A673 (cell line): ENCODE measurements around the gene KAT7. TPM values are rescaled to one million over a fixed set of nuclear protein-coding genes. Genes with fewer than 3 reads are reported as not detected.

Source experiments
- BruUV-seq: library from RNA; stranded (reverse); fragments of 400-500 nt; replicated peaks from 2 replicates; lab custom pipeline; 2021; lab: Mats Ljungman, UMichigan
- CTCF ChIA-PET: fragments of 300-600 bp; sonication (Branson Sonifier 250); formaldehyde crosslinking; loops from one replicate; lab custom pipeline; 2022; ENCODE audit warnings: antibody characterized with exemption; lab: Charles Lee
- POLR2A ChIA-PET: fragments of 300-600 bp; sonication (Branson Sonifier 250); formaldehyde crosslinking; loops from one replicate; lab custom pipeline; 2022; ENCODE audit warnings: antibody characterized with exemption; ENCODE audit not compliant: low non-redundant PET; lab: Charles Lee
- DNase-seq: peaks from one replicate; pipeline ENCODE4 v3.0.0-alpha.2; 2015; ENCODE audit warnings: low spot score
- H3K27ac ChIP-seq: fragments of 200-600 bp; sonication (generic); 2 replicates; pipeline ENCODE4 v1.5.1; 2016; ENCODE audit warnings: mixed run types, low read depth, mild to moderate bottlenecking, mixed read lengths, antibody characterized with exemption, low read length; ENCODE audit not compliant: poor library complexity, severe bottlenecking
- H3K27me3 ChIP-seq: fragments of 200-600 bp; sonication (generic); replicated peaks from 2 replicates; pipeline ENCODE4 v1.6.1; 2017; ENCODE audit warnings: mixed run types, low read depth, mild to moderate bottlenecking, mixed read lengths, antibody characterized with exemption, low read length; ENCODE audit not compliant: insufficient read depth, poor library complexity
- H3K36me3 ChIP-seq: fragments of 200-600 bp; sonication (generic); 2 replicates; pipeline ENCODE4 v1.6.1; 2016; ENCODE audit warnings: mixed run types, mild to moderate bottlenecking, mixed read lengths, antibody characterized with exemption, low read length; ENCODE audit not compliant: insufficient read depth, poor library complexity, severe bottlenecking
- H3K4me1 ChIP-seq: fragments of 200-600 bp; sonication (generic); 2 replicates; pipeline ENCODE4 v1.6.1; 2017; ENCODE audit warnings: mixed run types, mild to moderate bottlenecking, mixed read lengths, antibody characterized with exemption, low read length; ENCODE audit not compliant: insufficient read depth, poor library complexity, severe bottlenecking
- H3K4me3 ChIP-seq: fragments of 200-600 bp; sonication (generic); 2 replicates; pipeline ENCODE4 v1.5.1; 2016; ENCODE audit warnings: low read depth, mixed run types, mild to moderate bottlenecking, mixed read lengths, low read length; ENCODE audit not compliant: poor library complexity, severe bottlenecking
- H3K9me3 ChIP-seq: fragments of 200-600 bp; sonication (generic); 2 replicates; pipeline ENCODE4 v1.6.1; 2016; ENCODE audit warnings: mixed run types, low read depth, mild to moderate bottlenecking, mixed read lengths, antibody characterized with exemption, low read length; ENCODE audit not compliant: poor library complexity, severe bottlenecking
- EZH2 ChIP-seq: fragments of 200-600 bp; sonication (generic); IDR thresholded peaks from 2 replicates; pipeline ENCODE4 v1.6.1; 2017; ENCODE audit warnings: borderline replicate concordance, low read depth, mild to moderate bottlenecking, mixed read lengths, antibody characterized with exemption, low read length; ENCODE audit not compliant: poor library complexity, severe bottlenecking
- intact Hi-C: fragments of 100-400 bp; cut with micrococcal nuclease; formaldehyde crosslinking; loops from one replicate; pipeline ENCODE4 v1.10.0; 2022; ENCODE audit not compliant: unreplicated experiment
- total RNA-seq: library from RNA; stranded (reverse); gene quantifications from 2 replicates; pipeline ENCODE4 v1.2.3, GENCODE V29; 2021
- TF ChIP-seq, protein P1 (sequence below): fragments of 300-800, 200-600 bp; sonication (generic); conservative IDR thresholded peaks from 2 replicates; pipeline ENCODE4 v1.5.1; 2017; ENCODE audit warnings: low read depth, mild to moderate bottlenecking, antibody characterized with exemption, low read length, moderate library complexity, mixed read lengths

KAT7 gene
- total RNA-seq, 1 experiment from 2014 or later = 94.0 TPM

DNA sequence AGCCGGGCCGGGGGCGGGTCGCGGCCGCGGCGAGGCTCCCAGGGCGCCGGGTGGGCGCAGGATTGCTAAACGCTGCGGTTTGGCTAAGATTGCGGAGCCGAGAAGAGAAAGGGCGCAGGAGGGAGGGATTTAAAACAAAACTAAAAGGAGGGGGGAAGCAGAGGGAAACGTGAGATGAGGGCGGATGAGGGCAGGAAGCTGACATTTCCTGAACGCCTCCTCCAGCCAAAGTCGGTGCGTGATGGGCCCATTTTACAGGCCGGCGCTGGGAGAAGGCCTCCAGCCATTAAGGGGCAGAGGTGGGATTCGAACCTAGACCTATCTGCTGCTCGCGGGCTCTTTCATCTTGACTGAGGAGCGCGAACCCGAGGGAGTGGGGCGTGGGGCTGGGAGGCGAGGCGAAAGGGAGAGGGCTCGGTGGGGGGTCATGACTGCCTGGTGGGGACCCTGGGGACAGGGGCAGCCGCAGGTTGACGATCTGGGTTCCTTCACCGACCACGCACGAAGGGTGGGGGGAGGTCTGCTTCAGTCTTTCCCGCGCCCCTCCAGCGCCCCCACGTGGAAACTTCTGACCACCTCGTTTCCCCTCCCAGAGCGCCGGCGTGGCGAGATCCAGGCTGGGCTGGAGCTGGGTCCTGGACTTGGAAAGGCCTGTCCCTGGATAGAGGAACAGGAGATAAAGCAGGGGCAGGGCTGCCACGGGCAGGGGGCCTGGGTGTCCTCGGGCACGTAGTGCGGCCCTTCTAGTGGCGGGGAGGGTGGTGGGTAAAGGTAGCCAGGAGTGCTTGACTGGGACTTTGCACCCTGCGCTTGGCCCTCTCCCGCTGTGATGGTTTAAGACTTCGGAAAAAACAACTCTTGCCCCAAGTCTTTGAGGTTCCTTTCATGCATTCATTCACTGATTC, 63.2 kb downstream of the KAT7 start:
- POLR2A ChIA-PET = no interaction called here
- BruUV-seq = no TSS peak
- no peaks in the 10 kb centered on the region for H3K9me3 ChIP-seq
- H3K4me1 ChIP-seq = no peaks in the 10 kb centered on the region
- H3K4me3 ChIP-seq = peak overlapping the region; percentile 53
- no peak for TF ChIP-seq EZH2
- TF ChIP-seq, protein P1, sequence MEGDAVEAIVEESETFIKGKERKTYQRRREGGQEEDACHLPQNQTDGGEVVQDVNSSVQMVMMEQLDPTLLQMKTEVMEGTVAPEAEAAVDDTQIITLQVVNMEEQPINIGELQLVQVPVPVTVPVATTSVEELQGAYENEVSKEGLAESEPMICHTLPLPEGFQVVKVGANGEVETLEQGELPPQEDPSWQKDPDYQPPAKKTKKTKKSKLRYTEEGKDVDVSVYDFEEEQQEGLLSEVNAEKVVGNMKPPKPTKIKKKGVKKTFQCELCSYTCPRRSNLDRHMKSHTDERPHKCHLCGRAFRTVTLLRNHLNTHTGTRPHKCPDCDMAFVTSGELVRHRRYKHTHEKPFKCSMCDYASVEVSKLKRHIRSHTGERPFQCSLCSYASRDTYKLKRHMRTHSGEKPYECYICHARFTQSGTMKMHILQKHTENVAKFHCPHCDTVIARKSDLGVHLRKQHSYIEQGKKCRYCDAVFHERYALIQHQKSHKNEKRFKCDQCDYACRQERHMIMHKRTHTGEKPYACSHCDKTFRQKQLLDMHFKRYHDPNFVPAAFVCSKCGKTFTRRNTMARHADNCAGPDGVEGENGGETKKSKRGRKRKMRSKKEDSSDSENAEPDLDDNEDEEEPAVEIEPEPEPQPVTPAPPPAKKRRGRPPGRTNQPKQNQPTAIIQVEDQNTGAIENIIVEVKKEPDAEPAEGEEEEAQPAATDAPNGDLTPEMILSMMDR = peak; percentile 91
- intact Hi-C loops = loop anchor here (1.0 to 10.0 kb wide), 3 partner anchors 144 to 283 kb away; partner anchors contain the start of gene SLC35B1
- no peaks in the 10 kb centered on the region for H3K27me3 ChIP-seq
- no peaks in the 10 kb centered on the region for H3K36me3 ChIP-seq
- CTCF ChIA-PET = interaction anchor here (0.6 to 1.4 kb wide), 8 partner anchors 63 to 294 kb away, joined by 3 to 5 read pairs (median 4); partner anchors contain the start of gene NXPH3
- DNase-seq = peak; percentile 86
- no peak overlapping the region for H3K27ac ChIP-seq

DNA sequence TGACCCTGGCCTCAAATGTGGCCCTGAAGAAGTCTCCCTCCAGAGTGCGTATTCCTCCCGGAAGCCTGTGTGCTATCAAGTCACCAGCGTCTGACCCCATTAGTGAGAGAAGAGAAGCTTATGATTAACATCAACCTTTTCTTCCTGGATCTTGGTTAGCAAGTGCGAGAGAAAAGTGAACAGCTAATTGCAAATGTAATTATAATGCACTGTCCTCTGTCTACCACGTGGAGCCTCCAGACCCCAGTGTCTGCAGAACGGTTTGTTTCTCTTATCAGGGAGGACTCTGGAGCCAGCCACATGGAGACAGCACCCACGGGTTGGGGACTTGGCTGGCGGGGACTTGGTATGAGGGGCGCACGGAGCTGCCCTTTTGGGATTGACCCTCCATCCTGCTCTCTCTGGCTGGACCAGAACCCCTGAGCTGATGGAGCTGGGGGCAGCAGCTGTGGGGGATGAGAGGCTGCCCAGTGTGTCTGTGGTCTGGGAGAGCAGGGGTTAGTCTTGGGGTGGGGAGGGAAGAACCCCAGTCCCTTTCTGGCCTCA, 65.1 kb downstream of the KAT7 start:
- ChIA-PET POLR2A (no interaction called here), CTCF (interaction anchor here (0.5 to 0.6 kb wide), 2 partner anchors 34 to 99 kb away, joined by 3 read pairs; no protein-coding TSS in a partner anchor)
- TF ChIP-seq EZH2 = no peak
- TF ChIP-seq, protein P1 = no peak
- BruUV-seq = no TSS peak
- H3K4me3 ChIP-seq = no peak overlapping the region
- H3K36me3 ChIP-seq = no peaks in the 10 kb centered on the region
- H3K4me1 ChIP-seq = no peaks in the 10 kb centered on the region
- intact Hi-C loops = loop anchor here (5.0 to 10.0 kb wide), 2 partner anchors 146 to 231 kb away; partner anchors contain the start of gene SLC35B1
- H3K27me3 ChIP-seq = no peaks in the 10 kb centered on the region
- no peak overlapping the region for H3K27ac ChIP-seq
- no peak for DNase-seq
- H3K9me3 ChIP-seq = no peaks in the 10 kb centered on the region

DNA sequence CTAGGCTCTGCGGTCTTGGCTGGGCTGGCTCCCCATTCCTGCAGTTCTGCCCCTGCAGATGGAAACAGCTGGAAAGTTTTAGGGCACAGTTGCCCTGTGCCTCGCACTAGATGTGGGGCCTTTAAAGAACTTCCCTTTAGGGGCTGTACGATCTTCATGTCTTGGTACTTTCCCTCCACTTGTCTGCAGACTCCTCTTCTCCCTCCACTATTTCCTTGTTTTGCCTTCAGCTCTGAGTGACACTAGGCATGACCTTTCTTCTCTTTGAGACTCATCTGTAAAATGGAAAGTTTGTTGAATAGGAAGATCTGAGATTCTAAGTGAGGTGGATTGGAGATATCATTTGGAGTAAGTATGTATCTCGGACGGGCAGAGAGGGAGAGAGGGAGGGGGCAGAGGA, 65.6 kb downstream of the KAT7 start:
- DNase-seq = no peak
- CTCF ChIA-PET = no interaction called here
- no peaks in the 10 kb centered on the region for H3K27me3 ChIP-seq
- no peak overlapping the region for H3K4me3 ChIP-seq
- H3K36me3 ChIP-seq = no peaks in the 10 kb centered on the region
- no peak overlapping the region for H3K27ac ChIP-seq
- intact Hi-C loops = loop anchor here (5.0 to 10.0 kb wide), 2 partner anchors 147 to 231 kb away; partner anchors contain the start of gene SLC35B1
- no TSS peak for BruUV-seq
- POLR2A ChIA-PET = no interaction called here
- H3K4me1 ChIP-seq = no peaks in the 10 kb centered on the region
- H3K9me3 ChIP-seq = no peaks in the 10 kb centered on the region
- TF ChIP-seq, protein P1 = no peak
- no peak for TF ChIP-seq EZH2
